Heart right ventricle (tissue), 16 donors: Measurements from ENCODE around the gene MVB12B. TPM values are rescaled to one million over a fixed set of nuclear protein-coding genes. Genes with fewer than 3 reads are reported as not detected.

Experiments
- ATAC-seq, 8 donors: fragments of 200-7000 bp; cut with Tn5 transposase; one replicate each; pipeline ENCODE4 v1.9.1; 2020; ENCODE audit warnings: mild to moderate bottlenecking in 8 of 8, moderate library complexity in 8 of 8, moderate number of reproducible peaks in 1 of 8
- DNase-seq, 2 donors: peaks; one replicate each; pipeline ENCODE4 v3.0.0-alpha.2; 2020
- H3K27ac ChIP-seq, 10 donors: fragments of 200-600 bp; sonication (generic) in 2 of 10; one replicate each; pipeline versions ENCODE4 v1.5.0 to v1.8.0; 2020 to 2022; ENCODE audit warnings: mild to moderate bottlenecking in 3 of 10
- H3K27me3 ChIP-seq, 7 donors: fragments of 200-600 bp; one replicate each; pipeline ENCODE4 v1.8.0; 2021 to 2022; ENCODE audit warnings: mild to moderate bottlenecking in 2 of 7
- H3K36me3 ChIP-seq, 9 donors: fragments of 200-600 bp; sonication (generic) in 1 of 9; one replicate each; pipeline versions ENCODE4 v1.5.0 to v1.8.0; 2020 to 2022; ENCODE audit warnings: mild to moderate bottlenecking in 2 of 9
- H3K4me1 ChIP-seq, 9 donors: fragments of 200-600 bp; sonication (generic) in 1 of 9; one replicate each; pipeline versions ENCODE4 v1.5.0 to v1.8.0; 2020 to 2022; ENCODE audit warnings: mild to moderate bottlenecking in 4 of 9
- H3K4me3 ChIP-seq, 10 donors: fragments of 200-600 bp; sonication (generic) in 2 of 10; one replicate each; pipeline versions ENCODE4 v1.5.0 to v1.8.0; 2020 to 2022; ENCODE audit warnings: mild to moderate bottlenecking in 7 of 10, moderate library complexity in 2 of 10
- H3K9me3 ChIP-seq, 11 donors: fragments of 200-600 bp in 10 of 11; sonication (generic) in 2 of 11; one replicate each; pipeline versions ENCODE4 v1.5.0 to v1.8.0; 2013 to 2022; ENCODE audit warnings: mild to moderate bottlenecking in 2 of 11, control low read depth in 1 of 11, moderate library complexity in 1 of 11
- CTCF ChIP-seq, 9 donors: fragments of 200-600 bp; sonication (generic) in 2 of 9; IDR thresholded peaks; one replicate each; pipeline versions ENCODE4 v1.5.0 to v1.8.0; 2021 to 2022; ENCODE audit warnings: antibody characterized with exemption in 9 of 9, mild to moderate bottlenecking in 5 of 9, moderate library complexity in 1 of 9
- WGBS, 2 donors: extraction: QIAGEN DNeasy Blood & Tissue Kit; methylation state at CpG; one replicate each; pipeline ENCODE4 v1.1.7; 2013; ENCODE audit warnings: inconsistent platforms in 1 of 2; 5-methylcytosine and 5-hydroxymethylcytosine counted together
- intact Hi-C, 10 donors: fragments of 100-400 bp; cut with DNase I; formaldehyde crosslinking; loops; one replicate each; pipeline versions ENCODE4 v1.11.1 to v1.14.2; 2022
- polyA plus RNA-seq, 2 donors: library from polyadenylated mRNA; stranded (reverse); fragments of 200-250 nt; gene quantifications; one replicate each; pipeline ENCODE4 v1.2.3, GENCODE V29; 2013
- total RNA-seq, 10 donors: library from RNA; stranded (reverse); fragmentation: NEBNext Ultra II Directional in 3 of 10; extraction: Animal tissue kit (Norgen Biotek cat#: 25700) in 3 of 10; gene quantifications; one replicate each; pipeline versions ENCODE4 v1.2.1 to v1.2.4, GENCODE V29; 2021 to 2023
- donor health status: Arrhythmogenic right ventricular cardiomyopathy.
- donor health status: ischemic (EF 13 %, LVEDD 7.1; RV severe dilation, severe dysfunction).
- donor health status: healthy with polysubstance abuse.
- donor health status: DM: no; HTN: yes; CAD: no.
- donor health status: DM: no; HTN: no; CAD: no.
- donor health status: ischemic (EF 25% LVEDD 6.9; RV normal size, moderate dysfunction).
- donor health status: ischemic (EF 25% LVEDD 5.7; RV mildly dilated, moderate dysfunction).
- donor health status: healthy.
- donor health status: DM: yes; HTN: yes; CAD: no.
- donor health status: Ischemic cardiomyopathy.
- donor health status: ischemic (EF 35%, LVEDD 5.7; RV mildly dilated, moderate dysfunction).
- donor health status: nonischemic (EF 11% LVEDD 7.7; RV severe dilation, severe dysfunction).
- donor health status: DM: yes; HTN: yes; CAD: no.
- donor health status: PGD.
- donor health status: ischemic (EF 29% LVEDD 5.4; RV normal size, mild dysfunction).
- donor health status: nonischemic (EF 23%, LVEDD 6.1; RV moderate dilation, normal function).

MVB12B gene
- total and polyA plus RNA-seq, 12 donors, result 2.8 to 16.5 (median 10.6) TPM

GRCh38 chr9:126337729-126338372 is 11.2 kb downstream of the MVB12B start:
- Histone ChIP-seq H3K4me1 (peaks cover 15 to 61% (median 34%) of the 10 kb centered on the region in 9 donors), H3K27ac (peak overlapping the region in 1 of 10 donors; percentile 62), H3K27me3 (no peaks in the 10 kb centered on the region), H3K4me3 (no peak overlapping the region), H3K9me3 (no peaks in the 10 kb centered on the region), H3K36me3 (peaks cover 0 to 28% (median 8%) of the 10 kb centered on the region in 9 donors)
- DNase-seq, result no peak
- TF ChIP-seq CTCF (IDR thresholded peaks at IDR 0.05), result no peak
- no peak for ATAC-seq
- 91 to 93% methylated on average over 32 of the region's 32 CpGs for WGBS, 2 donors
- intact Hi-C loops, result loop anchor here in 1 of 10 donors (5.0 kb wide), 1 partner anchor 91 kb away; no protein-coding TSS in a partner anchor

- no peak for ATAC-seq
- intact Hi-C loops, result loop anchor here in 1 of 10 donors (5.0 kb wide), 1 partner anchor 92 kb away; no protein-coding TSS in a partner anchor
- Histone ChIP-seq H3K9me3 (no peaks in the 10 kb centered on the region), H3K36me3 (peaks cover 0 to 37% (median 8%) of the 10 kb centered on the region in 9 donors), H3K4me1 (peaks cover 11 to 53% (median 27%) of the 10 kb centered on the region in 9 donors), H3K4me3 (no peak overlapping the region), H3K27me3 (no peaks in the 10 kb centered on the region), H3K27ac (peak overlapping the region in 1 of 10 donors; percentile 1)
- 63 to 69% methylated on average over 3 of the region's 3 CpGs for WGBS, 2 donors
- TF ChIP-seq CTCF (IDR thresholded peaks at IDR 0.05), result no peak
- DNase-seq, result no peak
These were observed 12.3 kb downstream of the MVB12B start for GRCh38 chr9:126338945-126339344.

DNA sequence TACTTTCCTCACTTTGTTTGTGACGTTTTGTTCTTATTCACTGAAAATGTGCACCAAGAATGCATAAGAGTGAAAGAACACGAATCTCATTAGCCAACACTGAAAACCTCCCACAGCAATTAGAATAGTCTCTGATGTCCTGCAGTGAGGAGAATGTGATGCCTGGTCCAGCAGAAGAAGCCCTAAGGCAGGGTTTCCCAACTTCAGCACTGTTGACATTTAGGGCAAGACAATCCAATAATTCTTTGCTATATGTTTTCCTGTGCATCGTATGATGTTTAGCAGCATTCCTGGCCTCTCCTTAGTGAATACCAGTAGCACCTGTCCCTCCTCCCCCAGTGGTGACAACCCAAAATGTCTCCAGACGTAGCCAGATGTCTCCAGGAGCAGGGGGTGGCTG is 14.8 kb downstream of the MVB12B start:
- Histone ChIP-seq H3K4me3 (no peak overlapping the region), H3K9me3 (no peaks in the 10 kb centered on the region), H3K27me3 (no peaks in the 10 kb centered on the region), H3K4me1 (peaks cover 0 to 29% (median 3%) of the 10 kb centered on the region in 9 donors), H3K36me3 (peaks cover 0 to 59% (median 13%) of the 10 kb centered on the region in 9 donors), H3K27ac (no peak overlapping the region)
- DNase-seq, result no peak
- intact Hi-C loops, result no loop called here
- ATAC-seq, result no peak
- 91 to 93% methylated on average over 4 of the region's 4 CpGs for WGBS, 2 donors
- TF ChIP-seq CTCF (IDR thresholded peaks at IDR 0.05), result no peak

- DNase-seq, result no peak
- H3K4me3 ChIP-seq, result no peak overlapping the region
- peaks cover 0 to 29% (median 3%) of the 10 kb centered on the region in 9 donors for H3K4me1 ChIP-seq
- H3K36me3 ChIP-seq, result peaks cover 0 to 59% (median 13%) of the 10 kb centered on the region in 9 donors
- H3K27ac ChIP-seq, result no peak overlapping the region
- no peaks in the 10 kb centered on the region for H3K27me3 ChIP-seq
- intact Hi-C loops, result no loop called here
- no peak for ATAC-seq
- 96% methylated on average over 4 of the region's 4 CpGs for WGBS, 2 donors
- TF ChIP-seq CTCF (IDR thresholded peaks at IDR 0.05), result no peak
- no peaks in the 10 kb centered on the region for H3K9me3 ChIP-seq
These were observed 15.3 kb downstream of the MVB12B start for GRCh38 chr9:126341902-126342301.
